Neuronal stem cell (in vitro differentiated cells): ENCODE data around the gene GLB1L3.

ENCODE experiments used
- DNase-seq: peaks from one replicate; pipeline ENCODE4 v3.0.0-alpha.2; 2013; ENCODE audit warnings: low spot score
- H2AFZ ChIP-seq: one replicate; pipeline ENCODE4 v1.6.1; 2013; ENCODE audit warnings: mild to moderate bottlenecking, low read length, inconsistent platforms
- H2AK5ac ChIP-seq: 2 replicates; pipeline ENCODE4 v1.6.1; 2013; ENCODE audit warnings: low read depth, mild to moderate bottlenecking, inconsistent platforms, low read length, moderate library complexity, mixed read lengths
- H2BK120ac ChIP-seq: 2 replicates; pipeline ENCODE4 v1.6.1; 2013; ENCODE audit warnings: low read depth, mild to moderate bottlenecking, inconsistent platforms, low read length, moderate library complexity, mixed read lengths
- H2BK12ac ChIP-seq: one replicate; pipeline ENCODE4 v1.6.1; 2013; ENCODE audit warnings: low read length, inconsistent platforms
- H2BK15ac ChIP-seq: 2 replicates; pipeline ENCODE4 v1.6.1; 2013; ENCODE audit warnings: mild to moderate bottlenecking, low read length, inconsistent platforms, mixed read lengths
- H2BK5ac ChIP-seq: one replicate; pipeline ENCODE4 v1.6.1; 2013; ENCODE audit warnings: inconsistent platforms, mild to moderate bottlenecking, low read length, moderate library complexity
- H3K14ac ChIP-seq: one replicate; pipeline ENCODE4 v1.6.1; 2013; ENCODE audit warnings: low read length, inconsistent platforms
- H3K18ac ChIP-seq: 2 replicates; pipeline ENCODE4 v1.6.1; 2013; ENCODE audit warnings: low read length, inconsistent platforms
- H3K23ac ChIP-seq: 2 replicates; pipeline ENCODE4 v1.6.1; 2013; ENCODE audit warnings: low read depth, mild to moderate bottlenecking, mixed read lengths, low read length, inconsistent platforms; ENCODE audit not compliant: poor library complexity
- H3K27ac ChIP-seq: replicated peaks from 3 replicates; pipeline ENCODE4 v1.5.1; 2013; ENCODE audit warnings: low read length, inconsistent platforms
- H3K27me3 ChIP-seq, 3 experiments: 2 replicates each; pipeline ENCODE4 v1.6.1; 2013; ENCODE audit warnings: low read length in 3 of 3, mild to moderate bottlenecking in 2 of 3, inconsistent platforms in 1 of 3, low read depth in 1 of 3, mixed read lengths in 1 of 3, moderate library complexity in 1 of 3; ENCODE audit not compliant: control insufficient read depth in 3 of 3, insufficient read depth in 3 of 3
- H3K36me3 ChIP-seq, 2 donors: replicated peaks in 1 of 2; 2 replicates each; pipeline ENCODE4 v1.6.1; 2013; ENCODE audit warnings: low read length in 2 of 2; ENCODE audit not compliant: control insufficient read depth in 2 of 2, insufficient read depth in 2 of 2
- H3K4ac ChIP-seq: 2 replicates; pipeline ENCODE4 v1.6.1; 2013; ENCODE audit warnings: inconsistent platforms, mild to moderate bottlenecking, low read length, moderate library complexity
- H3K4me1 ChIP-seq, 2 donors: 1 replicate in 1 of 2; 2 replicates in 1 of 2; pipeline ENCODE4 v1.6.1; 2013; ENCODE audit warnings: low read length in 2 of 2, low read depth in 1 of 2; ENCODE audit not compliant: control insufficient read depth in 2 of 2, insufficient read depth in 1 of 2
- H3K4me2 ChIP-seq: one replicate; pipeline ENCODE4 v1.6.1; 2013; ENCODE audit warnings: mild to moderate bottlenecking, low read length, inconsistent platforms; ENCODE audit not compliant: insufficient read depth, poor library complexity, severe bottlenecking
- H3K4me3 ChIP-seq, 2 donors: 2 replicates each; pipeline ENCODE4 v1.5.1; 2013; ENCODE audit warnings: low read length in 2 of 2, mild to moderate bottlenecking in 2 of 2, inconsistent platforms in 1 of 2, moderate library complexity in 1 of 2
- H3K79me1 ChIP-seq: one replicate; pipeline ENCODE4 v1.6.1; 2013; ENCODE audit warnings: low read depth, mild to moderate bottlenecking, inconsistent platforms, low read length, moderate library complexity
- H3K9ac ChIP-seq: one replicate; pipeline ENCODE4 v1.6.1; 2013; ENCODE audit warnings: mild to moderate bottlenecking, low read depth, low read length, inconsistent platforms; ENCODE audit not compliant: poor library complexity
- H3K9me3 ChIP-seq, 2 donors: replicated peaks in 1 of 2; 2 replicates each; pipeline versions ENCODE3 to v1.6.1; 2013; ENCODE audit warnings: low read length in 2 of 2, mild to moderate bottlenecking in 2 of 2, inconsistent platforms in 1 of 2, low read depth in 1 of 2, mixed read lengths in 1 of 2, moderate library complexity in 1 of 2; ENCODE audit not compliant: control insufficient read depth in 2 of 2, insufficient read depth in 1 of 2
- H4K8ac ChIP-seq: one replicate; pipeline ENCODE4 v1.6.1; 2013; ENCODE audit warnings: low read depth, mild to moderate bottlenecking, inconsistent platforms, low read length, moderate library complexity
- H4K91ac ChIP-seq: one replicate; pipeline ENCODE4 v1.6.1; 2013; ENCODE audit warnings: low read length, low read depth, mild to moderate bottlenecking, inconsistent platforms; ENCODE audit not compliant: poor library complexity
- WGBS, 2 donors: extraction: QIAGEN DNeasy Blood & Tissue Kit; methylation state at CpG; one replicate each; pipeline ENCODE4 v1.1.7; 2013; ENCODE audit warnings: missing lambda C conversion rate in 2 of 2, mixed read lengths in 1 of 2; ENCODE audit not compliant: insufficient read length in 2 of 2, insufficient replicate concordance in 1 of 2; ENCODE audit errors: extremely low coverage in 2 of 2; 5-methylcytosine and 5-hydroxymethylcytosine counted together

Gene GLB1L3

DNA sequence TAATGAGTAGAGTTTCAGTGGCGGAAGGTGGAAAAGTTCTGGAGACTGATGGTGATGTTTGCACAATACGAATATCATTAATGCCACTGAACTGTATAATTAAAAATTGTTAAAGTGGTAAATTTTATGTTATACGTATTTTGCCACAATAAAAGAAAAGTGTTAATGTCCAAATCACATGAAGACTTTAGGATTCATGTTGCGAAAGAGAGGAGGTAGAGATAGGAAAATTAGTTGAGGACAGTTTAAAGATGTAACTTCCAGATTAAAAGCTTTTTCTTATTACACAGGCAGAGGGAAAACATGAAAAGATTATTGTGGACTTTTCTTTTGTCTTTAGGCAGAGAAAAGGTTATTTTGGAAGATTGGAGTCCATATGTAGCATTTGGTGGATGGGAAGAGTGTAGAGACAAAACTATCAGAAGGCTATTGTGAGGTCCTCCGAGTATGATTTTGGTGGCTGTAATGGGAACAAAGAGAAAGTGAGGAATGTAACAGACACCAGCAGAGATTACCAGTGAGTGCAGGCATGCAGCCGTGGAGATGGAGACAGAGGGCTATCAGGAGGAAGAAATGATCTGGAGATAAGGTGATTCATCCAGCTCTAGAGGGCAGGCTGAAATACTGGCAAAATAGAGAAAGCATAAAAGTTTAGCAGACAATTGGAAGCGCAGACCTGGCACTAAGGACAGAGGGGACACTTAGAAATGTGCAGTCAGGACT lies 39.2 kb upstream of the GLB1L3 start:
- H4K8ac ChIP-seq = no peak overlapping the region

DNA sequence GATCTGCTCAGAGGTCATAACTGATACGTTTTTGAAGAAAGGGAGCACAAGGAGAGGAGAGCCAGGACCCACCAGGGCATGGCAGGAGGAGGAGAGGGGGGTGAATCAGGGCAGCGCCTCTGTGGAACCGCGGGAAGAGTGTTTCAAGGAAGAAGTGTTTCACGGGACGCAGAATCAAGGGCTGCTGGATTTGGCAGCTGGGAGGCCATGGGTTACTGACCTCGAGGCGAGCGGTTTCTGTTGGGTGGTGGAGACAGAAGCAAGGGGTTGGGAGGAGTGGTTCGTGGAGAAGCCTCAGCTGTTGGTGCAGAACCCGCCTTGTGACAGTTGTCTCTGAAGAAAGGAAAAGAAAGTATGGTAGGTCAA lies 38.6 kb upstream of the GLB1L3 start:
- Histone ChIP-seq H2BK15ac (no peak overlapping the region), H2BK12ac (no peak overlapping the region), H3K4me2 (no peak overlapping the region), H3K9ac (no peak overlapping the region), H3K4ac (no peak overlapping the region), H3K23ac (no peak overlapping the region), H3K18ac (no peak overlapping the region), H4K8ac (no peak overlapping the region), H3K4me1 (no peaks in the 10 kb centered on the region), H2AFZ (no peak overlapping the region), H3K36me3 (peaks cover 3 to 48% of the 10 kb centered on the region in 2 donors), H3K27ac (no peak overlapping the region), H2AK5ac (no peak overlapping the region), H2BK120ac (no peak overlapping the region), H3K4me3 (no peak overlapping the region), H2BK5ac (no peak overlapping the region), H3K79me1 (no peaks in the 10 kb centered on the region), H3K14ac (no peak overlapping the region), H4K91ac (no peak overlapping the region), H3K27me3 (no peaks in the 10 kb centered on the region), H3K9me3 (no peaks in the 10 kb centered on the region)
- no CpG with 5 or more reads among the region's 11 CpGs for WGBS, 2 donors
- no peak for DNase-seq

More for the DNA sequence above, 39.2 kb upstream of the GLB1L3 start:
- Histone ChIP-seq H3K23ac (no peak overlapping the region), H3K18ac (no peak overlapping the region), H2BK5ac (no peak overlapping the region), H3K9me3 (no peaks in the 10 kb centered on the region), H2AK5ac (no peak overlapping the region), H3K36me3 (peaks cover 3 to 43% of the 10 kb centered on the region in 2 donors), H3K4me1 (no peaks in the 10 kb centered on the region), H2BK15ac (no peak overlapping the region), H3K4ac (no peak overlapping the region), H3K79me1 (no peaks in the 10 kb centered on the region), H3K14ac (no peak overlapping the region), H4K91ac (no peak overlapping the region), H2BK120ac (no peak overlapping the region), H2BK12ac (no peak overlapping the region), H3K27ac (no peak overlapping the region), H3K4me3 (no peak overlapping the region), H3K27me3 (no peaks in the 10 kb centered on the region), H3K4me2 (no peak overlapping the region), H3K9ac (no peak overlapping the region), H2AFZ (no peak overlapping the region)
- WGBS, 2 donors = no CpG with 5 or more reads among the region's 7 CpGs
- no peak for DNase-seq

DNA sequence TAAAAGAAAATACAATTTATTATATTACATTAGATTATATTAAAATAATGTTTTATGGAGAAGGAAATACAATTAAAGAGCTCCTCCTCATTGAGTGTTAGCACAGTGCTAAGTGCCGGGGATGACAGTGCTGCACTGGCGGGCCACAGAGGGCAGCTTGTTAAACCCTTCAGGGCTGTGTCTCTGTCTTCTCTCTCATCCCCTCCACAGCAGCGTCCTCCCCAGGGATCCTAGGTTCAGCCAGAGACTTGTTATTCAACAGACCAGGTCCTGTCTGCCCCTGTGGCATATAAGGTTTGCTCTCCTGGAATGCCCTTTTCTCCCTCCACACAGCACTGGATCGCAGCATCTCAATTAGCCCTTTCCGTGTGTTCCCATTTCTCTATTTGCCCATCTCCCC lies 37.2 kb upstream of the GLB1L3 start:
- H3K36me3 ChIP-seq = peaks cover 12 to 62% of the 10 kb centered on the region in 2 donors

DNA sequence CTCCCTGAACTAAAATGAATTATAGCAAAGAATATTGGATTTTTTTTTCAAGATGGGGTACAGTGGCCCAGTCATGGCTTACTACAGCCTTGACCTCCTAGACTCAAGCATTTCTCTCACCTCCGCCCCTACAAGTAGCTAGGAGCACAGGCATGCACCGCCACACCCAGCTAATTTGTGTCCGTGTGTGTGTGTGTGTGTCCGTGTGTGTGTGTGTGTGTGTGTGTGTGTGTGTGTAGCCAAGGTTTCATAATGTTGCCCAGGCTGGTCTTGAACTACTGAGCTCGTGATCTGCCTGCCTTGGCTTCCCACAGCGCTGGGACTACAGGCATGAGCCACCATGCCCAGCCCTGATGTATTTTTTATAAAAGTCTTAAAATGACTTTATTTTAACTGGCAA lies 35.6 kb upstream of the GLB1L3 start:
- DNase-seq = no peak
- Histone ChIP-seq H2BK5ac (no peak overlapping the region), H2BK120ac (no peak overlapping the region), H3K4me2 (no peak overlapping the region), H2AK5ac (no peak overlapping the region), H3K4me1 (no peaks in the 10 kb centered on the region), H3K4ac (no peak overlapping the region), H3K14ac (no peak overlapping the region), H3K4me3 (no peak overlapping the region), H3K79me1 (no peaks in the 10 kb centered on the region), H3K9me3 (no peaks in the 10 kb centered on the region), H3K27me3 (no peaks in the 10 kb centered on the region), H2BK15ac (no peak overlapping the region), H3K18ac (no peak overlapping the region), H4K91ac (no peak overlapping the region), H3K36me3 (peaks cover 19 to 71% of the 10 kb centered on the region in 2 donors), H3K9ac (no peak overlapping the region), H3K27ac (no peak overlapping the region), H2AFZ (no peak overlapping the region), H3K23ac (no peak overlapping the region), H2BK12ac (no peak overlapping the region), H4K8ac (no peak overlapping the region)
- no CpG with 5 or more reads among the region's 6 CpGs for WGBS, 2 donors

More for the DNA sequence above, 37.2 kb upstream of the GLB1L3 start:
- Histone ChIP-seq H2BK120ac (no peak overlapping the region), H3K4me1 (no peaks in the 10 kb centered on the region), H3K79me1 (no peaks in the 10 kb centered on the region), H2AFZ (no peak overlapping the region), H3K9ac (no peak overlapping the region), H3K4me2 (no peak overlapping the region), H4K91ac (no peak overlapping the region), H3K4me3 (no peak overlapping the region), H2BK12ac (no peak overlapping the region), H3K27me3 (no peaks in the 10 kb centered on the region), H3K14ac (no peak overlapping the region), H3K4ac (no peak overlapping the region), H2BK5ac (no peak overlapping the region), H3K23ac (no peak overlapping the region), H2BK15ac (no peak overlapping the region), H4K8ac (no peak overlapping the region), H2AK5ac (no peak overlapping the region), H3K27ac (no peak overlapping the region), H3K9me3 (no peaks in the 10 kb centered on the region), H3K18ac (no peak overlapping the region)
- no CpG with 5 or more reads among the region's 5 CpGs for WGBS, 2 donors
- no peak for DNase-seq
